ENCODE measurements around the gene PRR15L.
A peak's percentile ranks its signal among the peaks of the same experiment; 100 is the strongest.
"Not testable (repeated sequence)": the region's sequence is repeated elsewhere in the genome, so short reads cannot be mapped to it uniquely, and the experiment has no call there.

Gene PRR15L

DNA sequence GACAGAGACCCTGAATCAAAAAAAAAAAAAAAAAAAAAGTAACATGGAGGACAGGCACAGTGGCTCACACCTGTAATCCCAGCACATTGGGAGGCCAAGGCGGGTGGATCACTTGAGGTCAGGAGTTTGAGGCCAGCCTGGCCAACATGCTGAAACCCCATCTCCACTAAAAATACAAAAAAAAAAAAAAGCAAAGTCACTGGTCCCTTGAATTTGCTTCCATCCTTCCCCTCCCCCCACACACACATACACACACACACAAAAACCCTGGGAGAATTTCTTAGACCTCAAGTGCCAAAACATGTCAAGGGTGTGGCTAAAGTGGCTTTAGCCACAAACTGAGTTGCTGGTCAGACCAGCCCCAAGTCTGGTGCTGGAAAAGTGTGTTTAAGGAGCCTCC is 30.8 kb upstream of the PRR15L start:
- not testable (repeated sequence) for DNase-seq (ENCODE audit: low read depth)

DNA sequence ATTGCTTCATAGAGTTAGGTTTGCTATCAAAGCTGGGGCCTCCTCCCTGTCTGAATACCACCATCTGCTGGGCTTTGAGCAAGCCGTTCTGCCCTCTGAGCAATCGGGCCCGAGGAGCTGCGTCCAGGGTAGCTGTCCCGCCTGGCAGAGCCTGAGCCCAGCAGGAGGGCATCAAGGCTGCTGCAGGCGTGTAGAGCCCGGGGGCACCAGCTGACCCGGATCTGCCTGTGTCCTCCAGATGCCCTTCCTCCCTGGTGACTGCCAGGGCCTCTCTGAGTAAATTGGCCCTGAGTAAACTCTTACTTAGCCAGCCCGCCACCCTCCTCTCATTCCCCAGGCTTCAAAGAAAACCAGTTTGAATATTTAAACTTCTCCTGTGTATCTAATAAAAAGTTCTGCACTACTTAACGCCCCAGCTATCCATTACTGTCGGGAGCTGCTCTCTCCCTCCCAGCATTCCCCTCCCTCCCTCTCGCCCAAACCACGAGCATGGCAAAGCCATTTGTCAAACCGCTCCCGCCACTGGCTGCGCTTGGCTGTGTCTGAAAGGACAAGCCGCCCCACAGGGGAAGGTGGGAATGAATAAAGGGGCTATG is 29.7 kb upstream of the PRR15L start:
- peak; percentile 53 for DNase-seq (ENCODE audit: low read depth)

DNA sequence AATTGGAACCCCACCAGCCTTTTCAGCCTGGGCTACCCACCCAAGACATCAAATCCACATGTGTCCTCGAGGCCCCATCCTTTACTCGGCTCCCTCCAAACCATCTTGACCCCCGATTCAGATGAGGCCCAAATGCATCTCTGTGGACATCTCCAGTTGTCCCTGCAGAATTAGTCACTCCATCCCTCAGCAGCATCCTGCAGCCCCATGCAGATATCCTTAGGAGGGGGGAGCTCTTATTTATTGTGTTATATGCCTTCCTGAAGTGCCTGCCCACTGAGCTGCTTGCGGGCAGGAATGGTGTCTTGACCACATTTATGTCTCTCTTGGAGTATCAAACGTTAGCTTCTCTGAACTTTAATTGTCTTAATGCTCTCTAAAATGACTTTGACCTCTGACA is 28.8 kb upstream of the PRR15L start:
- peak; percentile 7 for DNase-seq (ENCODE audit: low read depth)

DNA sequence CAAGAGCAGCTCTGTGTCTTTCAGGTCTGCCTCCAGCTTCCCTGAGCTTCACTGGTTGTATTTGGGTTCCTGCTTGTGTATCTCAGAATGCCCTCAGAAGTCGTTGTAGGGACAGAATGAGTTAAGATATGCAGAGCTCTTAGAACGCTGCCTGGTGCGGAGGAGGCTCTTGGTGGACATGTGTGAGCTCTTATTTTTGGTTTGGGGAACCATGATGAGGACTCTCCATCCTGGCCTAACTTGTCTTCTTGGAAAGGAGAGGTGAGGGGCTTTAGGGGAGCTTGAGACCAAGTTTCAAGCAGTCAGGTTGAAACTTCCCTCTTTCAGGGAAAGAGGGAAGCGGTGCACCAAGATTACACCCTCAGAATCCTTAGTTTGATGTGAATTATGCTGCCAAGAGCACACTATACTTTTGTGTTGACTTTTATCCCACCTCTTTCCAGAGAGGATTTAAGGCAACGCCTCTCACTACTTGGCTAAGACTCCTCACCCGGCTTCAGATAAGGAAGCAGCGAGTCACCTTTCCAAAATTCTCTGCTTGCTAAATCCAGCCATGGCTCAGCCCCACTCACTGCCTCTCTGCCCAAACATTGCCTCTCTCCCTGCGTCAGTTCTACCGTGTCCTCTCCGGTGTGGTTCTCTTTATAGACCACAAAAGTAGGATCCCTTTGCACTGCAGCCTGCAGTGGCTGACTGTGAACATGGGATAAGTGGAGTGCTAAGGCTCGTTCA is 26.0 kb upstream of the PRR15L start:
- DNase-seq (ENCODE audit: low read depth), result no peak

DNA sequence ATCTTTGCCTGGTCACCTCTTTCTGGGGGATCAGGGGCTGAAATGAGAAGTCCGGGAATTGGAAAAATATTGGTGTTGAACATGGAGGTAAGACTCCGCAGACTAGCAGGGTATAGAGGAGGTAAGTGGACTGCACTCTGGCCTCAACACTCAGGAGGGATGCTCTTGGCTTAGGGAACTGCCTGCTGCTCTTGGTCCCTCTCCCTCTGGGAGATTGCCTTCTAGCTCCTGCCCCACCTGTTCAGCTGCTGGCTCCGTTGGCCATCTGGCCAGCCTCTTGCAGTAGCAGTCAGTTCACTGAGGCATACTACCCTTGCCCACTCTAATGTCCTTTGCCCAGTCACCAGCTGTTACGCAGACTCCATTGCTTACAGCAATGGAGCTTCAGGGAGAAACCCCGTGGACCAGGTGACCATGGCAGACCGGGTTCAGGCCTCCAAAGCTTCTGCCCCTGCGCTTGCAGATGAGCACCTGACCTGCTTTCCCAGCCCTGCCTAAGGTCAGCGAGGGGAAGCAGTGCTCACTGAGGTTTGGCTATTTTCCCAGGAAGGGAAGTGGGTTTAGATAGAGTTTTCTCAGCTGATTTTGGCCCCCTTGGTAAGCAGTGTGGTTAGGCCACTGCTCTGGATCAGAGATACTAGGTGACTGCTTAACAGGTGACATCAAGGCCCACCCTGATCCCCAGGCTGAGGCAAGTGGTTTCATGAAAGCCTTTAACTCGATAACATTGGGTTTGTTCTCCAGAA is 25.1 kb upstream of the PRR15L start:
- DNase-seq (ENCODE audit: low read depth), result no peak

DNA sequence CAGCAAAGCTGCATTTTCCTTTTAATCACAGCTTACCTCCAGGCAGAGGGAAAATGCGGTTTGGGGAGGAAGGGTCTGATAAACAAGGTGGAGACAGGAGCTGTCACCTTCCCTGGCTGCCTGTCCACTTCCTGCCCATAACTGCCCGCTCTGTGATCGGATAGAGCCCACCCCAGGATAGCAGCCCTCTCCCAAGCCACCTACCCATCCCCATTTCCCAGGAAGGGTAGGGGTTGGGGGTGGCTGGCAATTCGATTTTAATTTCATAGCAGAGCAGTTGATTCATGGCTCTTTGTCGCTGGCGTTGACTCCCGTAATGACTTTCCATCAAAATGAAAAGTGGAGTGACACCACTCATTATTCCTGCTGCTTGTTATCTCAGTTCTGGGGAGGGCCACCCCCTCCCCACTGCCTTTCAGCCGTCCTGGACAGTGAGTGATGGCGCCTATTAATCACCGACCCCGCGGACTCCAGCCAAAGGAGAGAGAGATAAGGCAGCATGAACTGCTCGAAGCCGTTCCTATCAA is 24.5 kb upstream of the PRR15L start:
- no peak for DNase-seq (ENCODE audit: low read depth)

DNA sequence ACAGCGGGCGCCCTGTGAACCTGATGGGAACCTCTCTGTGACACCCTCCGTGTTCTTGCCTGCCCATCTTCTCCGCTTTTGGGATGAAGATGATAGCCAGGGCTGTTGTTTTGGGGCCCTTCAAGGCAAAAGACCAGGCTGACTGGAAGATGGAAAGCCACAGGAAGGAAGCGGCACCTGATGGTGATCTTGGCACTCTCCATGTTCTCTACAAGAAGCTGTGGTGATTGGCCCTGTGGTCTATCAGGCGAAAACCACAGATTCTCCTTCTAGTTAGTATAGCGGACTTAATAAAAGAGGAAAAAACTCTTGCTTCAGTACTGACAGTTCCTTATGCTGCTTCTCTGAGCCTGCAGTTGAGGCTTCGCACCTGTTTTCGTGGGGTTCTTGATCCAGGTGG is 23.8 kb upstream of the PRR15L start:
- no peak for DNase-seq (ENCODE audit: low read depth)

DNA sequence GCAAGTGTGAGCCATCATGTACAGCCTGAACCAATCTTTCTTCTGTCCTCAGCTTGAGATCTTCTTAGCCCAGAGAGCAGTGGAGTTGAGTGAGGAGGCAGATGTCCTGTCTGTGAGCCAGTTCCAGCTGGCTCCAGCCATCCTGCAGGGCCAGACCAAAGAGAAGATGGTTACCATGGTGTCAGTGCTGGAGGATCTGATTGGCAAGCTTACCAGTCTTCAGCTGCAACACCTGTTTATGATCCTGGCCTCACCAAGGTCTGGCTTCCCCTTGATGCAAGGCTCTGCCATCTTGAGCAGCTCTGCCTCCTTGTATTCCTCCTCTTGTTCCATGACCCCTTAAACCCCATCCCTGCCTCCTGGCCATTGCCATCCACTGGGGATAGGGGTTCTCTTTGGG is 22.9 kb upstream of the PRR15L start:
- no peak for DNase-seq (ENCODE audit: low read depth)

DNA sequence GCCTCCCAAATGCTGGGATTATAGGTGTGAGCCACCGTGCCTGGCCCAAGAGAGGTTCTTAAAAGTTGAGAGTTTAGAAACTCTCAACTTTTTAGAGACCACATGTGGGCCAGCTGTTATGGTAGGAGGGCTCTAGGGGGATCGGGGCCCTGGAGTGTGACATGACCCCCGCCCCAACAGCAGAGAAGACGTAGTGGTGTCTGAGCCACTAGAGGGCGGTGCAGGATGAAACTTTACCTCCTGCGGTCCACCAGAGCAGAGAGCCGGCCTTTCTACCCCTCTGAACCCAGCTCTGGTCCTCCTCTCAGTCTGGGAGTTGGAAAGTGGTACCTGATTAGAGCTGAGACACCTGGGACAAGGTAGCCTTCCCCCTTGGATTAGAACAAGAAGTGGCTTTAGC is 20.6 kb upstream of the PRR15L start:
- DNase-seq (ENCODE audit: low read depth), result peak; percentile 67

DNA sequence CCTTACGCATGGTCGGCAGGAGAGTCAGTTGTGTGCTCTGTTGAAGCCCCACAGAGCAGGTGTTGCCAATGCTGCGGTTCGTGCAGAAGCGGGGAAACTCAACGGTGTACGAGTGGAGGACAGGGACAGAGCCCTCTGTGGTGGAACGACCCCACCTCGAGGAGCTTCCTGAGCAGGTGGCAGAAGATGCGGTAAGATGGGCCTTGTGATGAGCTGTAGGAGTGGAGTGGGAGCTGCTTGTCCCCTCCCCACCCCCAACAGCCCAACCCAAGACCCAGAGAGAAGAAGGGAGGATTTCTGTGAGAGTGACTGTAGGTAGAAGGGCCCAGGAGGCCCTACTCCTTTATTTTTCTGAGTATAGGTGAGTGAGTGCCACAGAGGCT is 18.1 kb upstream of the PRR15L start:
- no peak for DNase-seq (ENCODE audit: low read depth)

DNA sequence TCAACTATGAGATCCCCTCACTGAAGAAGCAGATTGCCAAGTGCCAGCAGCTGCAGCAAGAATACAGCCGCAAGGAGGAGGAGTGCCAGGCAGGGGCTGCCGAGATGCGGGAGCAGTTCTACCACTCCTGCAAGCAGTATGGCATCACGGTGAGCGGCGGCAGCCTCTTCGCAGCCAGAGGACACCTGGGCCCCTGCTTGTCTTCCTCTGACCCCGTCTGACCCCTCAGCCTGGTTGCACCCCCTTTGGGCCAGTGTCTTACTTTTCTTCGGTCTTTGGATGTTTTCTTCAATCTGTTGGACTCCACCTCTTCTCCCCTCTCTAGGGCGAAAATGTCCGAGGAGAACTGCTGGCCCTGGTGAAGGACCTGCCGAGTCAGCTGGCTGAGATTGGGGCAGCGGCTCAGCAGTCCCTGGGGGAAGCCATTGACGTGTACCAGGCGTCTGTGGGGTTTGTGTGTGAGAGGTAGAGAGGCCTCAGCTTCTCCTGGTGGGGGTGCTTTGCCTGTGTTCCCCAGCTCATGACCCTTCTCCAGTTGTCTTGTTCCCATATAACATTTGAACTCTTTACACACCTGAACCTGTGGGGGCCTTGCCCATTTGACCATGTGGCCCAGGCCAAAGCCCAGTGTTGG is 17.6 kb upstream of the PRR15L start:
- DNase-seq (ENCODE audit: low read depth), result no peak

DNA sequence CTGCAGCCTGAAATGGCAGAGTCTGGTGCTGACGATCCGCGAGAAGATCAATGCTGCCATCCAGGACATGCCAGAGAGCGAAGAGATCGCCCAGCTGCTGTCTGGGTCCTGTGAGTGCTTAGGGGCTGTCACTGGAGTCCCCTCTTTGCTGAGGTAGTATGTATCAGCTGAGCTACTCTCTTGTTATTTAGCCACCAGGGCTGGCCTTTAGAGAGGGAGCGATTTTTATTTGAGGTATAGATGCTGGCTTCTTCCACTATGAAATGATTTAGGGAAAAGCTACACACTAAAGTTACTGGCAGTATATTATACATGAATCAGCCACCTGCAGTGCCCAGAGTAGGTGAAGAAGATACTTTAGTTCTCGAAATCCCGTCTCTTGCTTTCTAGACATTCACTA is 15.9 kb upstream of the PRR15L start:
- no peak for DNase-seq (ENCODE audit: low read depth)

DNA sequence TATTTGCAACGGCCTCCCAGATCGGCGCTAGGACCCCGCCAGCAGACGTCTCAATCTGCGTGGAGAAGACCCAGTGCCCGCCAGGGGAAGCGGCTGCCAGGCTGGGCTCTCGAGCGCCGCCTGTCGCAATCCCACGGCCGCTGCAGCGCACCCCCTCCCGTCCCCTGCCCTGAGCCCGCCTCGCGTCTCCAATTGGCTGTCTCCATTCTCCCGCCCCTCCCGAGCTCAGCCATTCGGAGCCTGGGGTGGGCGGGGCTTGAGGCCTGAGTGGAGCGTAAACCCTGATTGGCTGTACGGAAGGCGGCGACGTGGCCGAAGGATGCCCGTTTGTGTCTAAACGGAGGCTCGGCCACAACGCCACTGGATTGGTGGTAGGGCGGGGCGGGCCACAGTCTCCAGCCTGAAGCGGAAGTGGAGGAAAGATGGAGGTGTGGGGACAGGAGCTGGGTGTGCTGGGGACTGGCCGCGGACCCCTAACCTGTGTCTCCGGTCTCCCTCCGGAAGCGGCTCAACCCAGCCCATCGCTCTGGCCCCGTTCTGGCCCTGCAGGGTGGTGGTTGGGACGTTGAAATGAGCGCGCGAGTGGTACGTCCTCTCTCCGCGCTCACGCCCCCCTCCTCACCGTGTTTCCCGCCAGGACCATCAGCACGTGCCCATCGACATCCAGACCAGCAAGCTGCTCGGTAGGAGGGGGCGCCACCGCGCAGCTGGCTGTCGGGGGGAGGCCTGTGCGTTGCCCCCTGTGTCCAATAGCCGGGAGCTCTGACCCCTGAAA is 13.2 kb upstream of the PRR15L start, which contains the start of gene CDK5RAP3:
CDK5RAP3 (plus strand) TSS at position 389 of the 775 bp plus-strand sequence; CDS start at position 423, 34 bp downstream.
- DNase-seq (ENCODE audit: low read depth), result peak; percentile 99

DNA sequence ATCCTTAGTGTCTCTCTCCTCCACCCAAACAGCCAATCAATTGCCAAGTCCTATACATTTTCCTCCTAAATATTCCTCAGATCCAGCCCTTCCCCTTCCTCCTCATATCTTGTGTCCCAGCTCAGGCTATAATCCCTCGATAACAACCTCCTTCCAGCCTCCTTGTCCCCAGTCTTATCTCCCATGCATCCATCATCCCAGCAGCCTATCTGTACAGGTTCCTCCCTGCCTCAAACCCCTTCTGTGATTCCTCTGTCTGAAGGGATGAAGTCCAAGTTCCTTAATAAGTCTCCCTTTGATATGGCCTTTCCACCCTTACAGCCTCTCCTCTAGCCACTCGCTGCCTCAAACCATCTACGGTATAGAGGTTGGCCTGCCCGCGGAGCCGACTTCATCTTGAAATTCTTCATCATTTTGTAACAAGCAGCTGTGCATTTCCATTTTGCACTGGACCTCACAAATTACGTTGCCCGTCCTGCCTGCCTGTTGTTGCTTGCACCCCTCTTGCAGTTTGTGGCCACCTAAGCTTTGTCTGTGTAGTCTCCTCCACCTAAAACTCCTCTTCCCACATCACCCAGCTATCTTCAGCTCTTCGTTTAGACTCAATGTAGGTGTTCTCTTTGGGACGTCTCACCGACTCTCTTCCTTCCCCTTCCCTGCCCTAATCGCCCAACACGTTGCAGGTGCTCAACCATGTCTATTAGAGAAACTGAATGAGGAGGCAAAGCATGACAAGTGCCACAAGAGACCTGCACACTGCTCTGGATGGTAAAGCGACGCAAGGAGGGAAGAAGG is 12.4 kb upstream of the PRR15L start:
- DNase-seq (ENCODE audit: low read depth), result no peak

DNA sequence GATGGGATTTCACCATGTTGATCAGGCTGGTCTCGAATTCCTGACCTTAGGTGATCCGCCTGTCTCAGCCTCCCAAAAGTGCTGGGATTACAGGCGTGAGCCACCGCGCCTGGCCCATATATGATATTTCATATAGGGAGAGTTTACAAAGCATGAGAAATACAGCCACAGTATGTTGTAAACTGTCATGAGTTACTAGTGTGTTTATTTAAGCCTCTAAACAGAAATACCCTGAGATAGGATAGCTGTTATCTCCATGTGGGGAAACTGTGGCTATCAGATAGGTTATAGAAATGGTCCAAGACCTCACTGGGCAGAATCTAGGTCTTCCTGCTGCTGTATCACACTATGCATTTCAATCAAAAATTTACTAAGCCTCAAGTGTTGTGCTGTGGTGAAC is 11.2 kb upstream of the PRR15L start:
- no peak for DNase-seq (ENCODE audit: low read depth)

DNA sequence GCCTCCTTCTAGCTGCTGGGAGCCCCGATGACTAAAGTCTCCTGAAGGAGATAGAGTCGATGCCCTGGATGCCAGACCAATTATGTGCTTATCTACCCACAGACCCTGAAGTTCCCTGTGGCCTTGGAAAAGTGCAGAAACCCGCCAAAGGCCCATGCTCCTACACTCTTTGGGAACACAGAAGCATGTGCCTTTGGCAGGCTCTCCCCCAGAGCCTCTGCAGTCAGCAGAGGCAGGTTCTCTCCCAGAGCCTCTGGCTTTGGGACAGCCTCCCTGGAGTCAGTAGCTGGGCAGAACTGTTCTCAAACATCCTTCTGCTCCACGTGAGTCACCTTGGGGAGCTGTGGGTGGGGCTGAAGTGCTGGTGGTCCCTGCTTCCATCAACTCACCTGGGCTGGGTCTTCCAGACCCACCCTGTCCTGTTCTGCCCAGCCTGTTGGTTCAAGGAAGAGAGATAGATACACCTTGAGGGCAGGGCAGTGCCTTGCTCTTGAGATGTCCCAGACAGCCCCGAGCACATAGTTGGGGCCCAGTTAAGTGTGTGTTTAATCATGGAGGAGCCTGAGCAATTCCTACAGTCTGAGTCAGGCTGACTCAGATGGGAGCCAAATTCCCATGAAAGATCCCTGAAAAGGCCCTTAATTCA is 10.0 kb upstream of the PRR15L start:
- DNase-seq (ENCODE audit: low read depth), result peak; percentile 90

DNA sequence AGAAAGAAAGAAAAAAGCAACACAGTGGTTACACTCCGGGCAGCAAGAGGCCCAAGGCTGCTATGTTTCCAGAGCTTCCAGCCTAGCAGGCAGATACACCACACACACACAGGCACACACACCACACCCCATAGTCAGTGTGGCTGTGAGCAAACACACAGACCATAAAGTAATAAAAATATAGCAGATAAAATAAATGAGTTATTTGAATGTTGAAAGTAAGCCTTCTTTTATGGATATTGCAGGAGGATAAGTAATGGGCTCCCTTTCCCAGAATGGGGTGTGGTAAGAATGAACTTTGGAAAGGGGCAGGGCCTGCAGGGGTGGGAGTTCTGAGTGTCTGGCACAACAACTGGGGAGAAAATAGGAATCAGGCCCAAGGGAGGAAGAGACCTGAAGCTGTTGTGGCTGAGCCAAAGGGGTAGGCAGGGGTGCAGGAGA is 8.4 kb upstream of the PRR15L start:
- DNase-seq (ENCODE audit: low read depth), result peak; percentile 22

DNA sequence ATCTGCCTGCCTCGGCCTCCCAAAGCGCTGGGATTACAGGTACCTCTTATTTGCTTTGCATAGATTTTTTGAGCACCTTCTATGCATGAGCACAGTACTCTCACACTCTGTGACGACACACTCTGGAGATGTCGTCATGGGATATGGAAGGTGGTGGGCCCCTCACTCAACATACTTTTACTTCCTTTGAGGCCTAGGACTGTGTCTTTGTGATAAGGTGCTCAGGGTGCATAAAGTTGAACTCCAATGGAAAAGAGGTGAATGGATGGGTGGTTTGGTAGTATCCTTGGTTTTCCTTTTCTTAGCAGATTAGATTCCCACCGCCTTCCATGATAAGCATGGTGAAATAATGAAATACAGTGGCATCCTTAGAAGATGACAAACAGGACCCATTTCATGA is 7.2 kb upstream of the PRR15L start:
- DNase-seq (ENCODE audit: low read depth), result no peak

DNA sequence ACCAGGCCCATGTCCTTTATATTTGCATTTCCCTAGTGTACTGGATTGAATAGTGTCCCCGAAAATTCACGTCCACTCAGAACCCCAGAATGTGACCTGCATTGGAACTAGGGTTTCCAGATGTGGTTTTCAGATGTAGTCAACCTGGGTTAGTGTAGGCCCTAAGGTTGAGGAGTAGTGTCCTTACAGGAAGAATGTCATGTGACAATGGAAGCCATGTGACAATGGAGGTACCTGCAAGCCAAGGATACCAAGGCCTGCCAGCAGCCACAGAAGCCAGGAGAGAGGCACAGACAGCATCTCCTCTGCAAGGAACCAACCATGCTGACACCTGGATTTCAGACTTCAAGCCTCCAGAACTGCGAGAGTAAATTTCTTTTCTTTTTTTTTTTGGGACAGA is 5.2 kb upstream of the PRR15L start:
- DNase-seq (ENCODE audit: low read depth), result no peak

DNA sequence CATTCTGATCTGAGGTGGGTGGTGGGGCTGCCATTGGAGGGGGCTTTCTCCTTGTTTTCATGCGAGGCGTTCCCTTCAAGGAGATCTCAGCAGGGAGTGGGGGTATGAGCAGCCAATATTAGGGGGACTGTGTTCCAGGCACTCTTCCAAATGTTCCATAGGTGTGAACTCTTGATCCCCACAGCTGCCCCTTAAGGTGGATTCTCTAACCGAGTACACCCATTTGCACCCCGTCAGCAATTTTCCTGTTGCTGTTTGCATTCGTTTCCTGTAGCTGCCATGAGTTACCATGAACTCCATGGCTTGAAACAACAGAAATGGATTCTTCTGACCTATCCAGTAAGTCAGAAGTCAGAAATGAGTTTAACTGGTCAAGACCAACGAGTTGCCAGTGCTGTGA is 3.7 kb upstream of the PRR15L start:
- DNase-seq (ENCODE audit: low read depth), result no peak

Data from EH (cell line).